ENCODE measurements around the gene HS2ST1. TPM values are rescaled to one million over a fixed set of nuclear protein-coding genes. Genes with fewer than 3 reads are reported as not detected.

Gene HS2ST1
- total RNA-seq, 3 donors from 2014 or later (not counting 1 experiment from before 2014, with no cell fraction given), result 12.5 to 18.4 (median 14.3) TPM

GRCh38 chr1:87150143-87150542, 235.7 kb downstream of the HS2ST1 start:
- peaks cover 17 to 28% of the 10 kb centered on the region in 2 donors for H3K27me3 Mint-ChIP-seq (ENCODE audit: low read depth in 2 of 2)
- Histone ChIP-seq H3K4me3 (ENCODE audit: low read length) (no peak overlapping the region), H3K36me3 (ENCODE audit: control insufficient read depth, insufficient read depth, low read length) (no peaks in the 10 kb centered on the region), H3K9me3 (ENCODE audit: control insufficient read depth, insufficient read depth, low read length) (no peaks in the 10 kb centered on the region), H3K4me1 (ENCODE audit: control insufficient read depth, insufficient read depth, low read length) (peaks cover 14% of the 10 kb centered on the region), H3K27me3 (ENCODE audit: control insufficient read depth, insufficient read depth, low read length) (peaks cover 3% of the 10 kb centered on the region), H3K27ac (ENCODE audit: low read length) (no peak overlapping the region)
- H3K36me3 Mint-ChIP-seq, result no peaks in the 10 kb centered on the region
- peaks cover 12 to 15% of the 10 kb centered on the region in 2 donors for H3K4me1 Mint-ChIP-seq
- H3K4me3 Mint-ChIP-seq, result no peak overlapping the region
- H3K27ac Mint-ChIP-seq, result no peak overlapping the region
- H3K9me3 Mint-ChIP-seq, result no peaks in the 10 kb centered on the region
- ATAC-seq (no peak), DNase-seq (no peak)
- TF ChIP-seq CTCF (IDR thresholded peaks at IDR 0.05), result no peak
- intact Hi-C loops (cut with micrococcal nuclease), result no loop called here
- no CpG with 5 or more reads among the region's 1 CpG for WGBS (ENCODE audit: insufficient coverage)

- intact Hi-C loops (cut with micrococcal nuclease), result no loop called here
- H3K4me1 ChIP-seq (ENCODE audit: control insufficient read depth, insufficient read depth, low read length), result peaks cover 14% of the 10 kb centered on the region
- no peaks in the 10 kb centered on the region for H3K9me3 ChIP-seq (ENCODE audit: control insufficient read depth, insufficient read depth, low read length)
- 5% methylated on average over 45 of the region's 45 CpGs for WGBS (ENCODE audit: insufficient coverage)
- peak overlapping the region; percentile 83 for H3K4me3 Mint-ChIP-seq
- H3K27me3 Mint-ChIP-seq (ENCODE audit: low read depth in 2 of 2), result peaks cover 15 to 28% of the 10 kb centered on the region in 2 donors
- H3K27ac ChIP-seq (ENCODE audit: low read length), result no peak overlapping the region
- peaks cover 12 to 15% of the 10 kb centered on the region in 2 donors for H3K4me1 Mint-ChIP-seq
- peak; percentile 71 to 85 (median 75) for ATAC-seq
- peak overlapping the region in 1 of 2 donors; percentile 58 for H3K27ac Mint-ChIP-seq
- H3K27me3 ChIP-seq (ENCODE audit: control insufficient read depth, insufficient read depth, low read length), result peaks cover 3% of the 10 kb centered on the region
- H3K4me3 ChIP-seq (ENCODE audit: low read length), result peak overlapping the region; percentile 9
- no peak for TF ChIP-seq CTCF (IDR thresholded peaks at IDR 0.05)
- DNase-seq, result peak; percentile 21 to 26
- no peaks in the 10 kb centered on the region for H3K36me3 Mint-ChIP-seq
- H3K36me3 ChIP-seq (ENCODE audit: control insufficient read depth, insufficient read depth, low read length), result no peaks in the 10 kb centered on the region
- H3K9me3 Mint-ChIP-seq, result no peaks in the 10 kb centered on the region
These were observed 237.3 kb downstream of the HS2ST1 start for GRCh38 chr1:87151500-87152421.

GRCh38 chr1:87154384-87154783, 239.9 kb downstream of the HS2ST1 start:
- peaks cover 3% of the 10 kb centered on the region for H3K27me3 ChIP-seq (ENCODE audit: control insufficient read depth, insufficient read depth, low read length)
- peaks cover 14% of the 10 kb centered on the region for H3K4me1 ChIP-seq (ENCODE audit: control insufficient read depth, insufficient read depth, low read length)
- no peak for DNase-seq
- H3K36me3 ChIP-seq (ENCODE audit: control insufficient read depth, insufficient read depth, low read length), result no peaks in the 10 kb centered on the region
- no peak for TF ChIP-seq CTCF (IDR thresholded peaks at IDR 0.05)
- H3K27ac ChIP-seq (ENCODE audit: low read length), result no peak overlapping the region
- no peaks in the 10 kb centered on the region for H3K36me3 Mint-ChIP-seq
- H3K9me3 Mint-ChIP-seq, result no peaks in the 10 kb centered on the region
- H3K27me3 Mint-ChIP-seq (ENCODE audit: low read depth in 2 of 2), result peaks cover 3 to 19% of the 10 kb centered on the region in 2 donors
- H3K4me3 ChIP-seq (ENCODE audit: low read length), result no peak overlapping the region
- intact Hi-C loops (cut with micrococcal nuclease), result no loop called here
- 71% methylated on average over 9 of the region's 9 CpGs for WGBS (ENCODE audit: insufficient coverage)
- H3K4me1 Mint-ChIP-seq, result peaks cover 12 to 15% of the 10 kb centered on the region in 2 donors
- no peak overlapping the region for H3K27ac Mint-ChIP-seq
- no peak overlapping the region for H3K4me3 Mint-ChIP-seq
- no peak for ATAC-seq
- no peaks in the 10 kb centered on the region for H3K9me3 ChIP-seq (ENCODE audit: control insufficient read depth, insufficient read depth, low read length)
